A673 (cell line): Measurements from ENCODE around the gene CBFA2T3. TPM values are rescaled to one million over a fixed set of nuclear protein-coding genes. Genes with fewer than 3 reads are reported as not detected.
A peak's percentile ranks its signal among the peaks of the same experiment; 100 is the strongest.
"Not testable (repeated sequence)": the region's sequence is repeated elsewhere in the genome, so short reads cannot be mapped to it uniquely, and the experiment has no call there.

Experiments used
- BruUV-seq: library from RNA; stranded (reverse); fragments of 400-500 nt; replicated peaks from 2 replicates; lab custom pipeline; 2021; lab: Mats Ljungman, UMichigan
- CTCF ChIA-PET: fragments of 300-600 bp; sonication (Branson Sonifier 250); formaldehyde crosslinking; loops from one replicate; lab custom pipeline; 2022; ENCODE audit warnings: antibody characterized with exemption; lab: Charles Lee
- POLR2A ChIA-PET: fragments of 300-600 bp; sonication (Branson Sonifier 250); formaldehyde crosslinking; loops from one replicate; lab custom pipeline; 2022; ENCODE audit warnings: antibody characterized with exemption; ENCODE audit not compliant: low non-redundant PET; lab: Charles Lee
- DNase-seq: peaks from one replicate; pipeline ENCODE4 v3.0.0-alpha.2; 2015; ENCODE audit warnings: low spot score
- H3K27ac ChIP-seq: fragments of 200-600 bp; sonication (generic); 2 replicates; pipeline ENCODE4 v1.5.1; 2016; ENCODE audit warnings: mixed run types, low read depth, mild to moderate bottlenecking, mixed read lengths, antibody characterized with exemption, low read length; ENCODE audit not compliant: poor library complexity, severe bottlenecking
- H3K27me3 ChIP-seq: fragments of 200-600 bp; sonication (generic); replicated peaks from 2 replicates; pipeline ENCODE4 v1.6.1; 2017; ENCODE audit warnings: mixed run types, low read depth, mild to moderate bottlenecking, mixed read lengths, antibody characterized with exemption, low read length; ENCODE audit not compliant: insufficient read depth, poor library complexity
- H3K36me3 ChIP-seq: fragments of 200-600 bp; sonication (generic); 2 replicates; pipeline ENCODE4 v1.6.1; 2016; ENCODE audit warnings: mixed run types, mild to moderate bottlenecking, mixed read lengths, antibody characterized with exemption, low read length; ENCODE audit not compliant: insufficient read depth, poor library complexity, severe bottlenecking
- H3K4me1 ChIP-seq: fragments of 200-600 bp; sonication (generic); 2 replicates; pipeline ENCODE4 v1.6.1; 2017; ENCODE audit warnings: mixed run types, mild to moderate bottlenecking, mixed read lengths, antibody characterized with exemption, low read length; ENCODE audit not compliant: insufficient read depth, poor library complexity, severe bottlenecking
- H3K4me3 ChIP-seq: fragments of 200-600 bp; sonication (generic); 2 replicates; pipeline ENCODE4 v1.5.1; 2016; ENCODE audit warnings: low read depth, mixed run types, mild to moderate bottlenecking, mixed read lengths, low read length; ENCODE audit not compliant: poor library complexity, severe bottlenecking
- H3K9me3 ChIP-seq: fragments of 200-600 bp; sonication (generic); 2 replicates; pipeline ENCODE4 v1.6.1; 2016; ENCODE audit warnings: mixed run types, low read depth, mild to moderate bottlenecking, mixed read lengths, antibody characterized with exemption, low read length; ENCODE audit not compliant: poor library complexity, severe bottlenecking
- EZH2 ChIP-seq: fragments of 200-600 bp; sonication (generic); IDR thresholded peaks from 2 replicates; pipeline ENCODE4 v1.6.1; 2017; ENCODE audit warnings: borderline replicate concordance, low read depth, mild to moderate bottlenecking, mixed read lengths, antibody characterized with exemption, low read length; ENCODE audit not compliant: poor library complexity, severe bottlenecking
- intact Hi-C: fragments of 100-400 bp; cut with micrococcal nuclease; formaldehyde crosslinking; loops from one replicate; pipeline ENCODE4 v1.10.0; 2022; ENCODE audit not compliant: unreplicated experiment
- total RNA-seq: library from RNA; stranded (reverse); gene quantifications from 2 replicates; pipeline ENCODE4 v1.2.3, GENCODE V29; 2021
- TF ChIP-seq, protein P1 (sequence below): fragments of 300-800, 200-600 bp; sonication (generic); conservative IDR thresholded peaks from 2 replicates; pipeline ENCODE4 v1.5.1; 2017; ENCODE audit warnings: low read depth, mild to moderate bottlenecking, antibody characterized with exemption, low read length, moderate library complexity, mixed read lengths

Gene CBFA2T3
- total RNA-seq, 1 experiment from 2014 or later = 1.7 TPM

DNA sequence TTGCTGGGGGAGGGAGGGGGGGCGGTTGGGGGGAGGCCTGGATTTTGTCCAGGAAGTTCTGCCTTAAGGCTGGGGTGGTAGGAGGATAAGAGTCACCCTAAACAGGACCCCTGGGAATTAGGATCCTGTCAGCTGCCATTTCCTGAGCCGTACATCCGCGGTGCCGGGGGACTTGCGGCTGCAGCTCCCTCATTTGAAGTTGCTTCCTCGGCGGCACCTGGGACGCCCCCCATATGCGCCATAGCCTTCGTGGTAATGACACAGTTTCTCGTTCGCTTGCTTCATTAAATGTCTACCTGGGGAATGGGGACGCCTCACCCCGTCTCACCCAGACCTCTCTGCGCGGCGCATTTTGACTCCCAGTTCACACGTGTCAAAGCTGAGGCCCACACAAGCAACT, 55.4 kb downstream of the CBFA2T3 start:
- no peaks in the 10 kb centered on the region for H3K36me3 ChIP-seq
- H3K27me3 ChIP-seq = no peaks in the 10 kb centered on the region
- peak overlapping the region; percentile 77 for H3K27ac ChIP-seq
- intact Hi-C loops = no loop called here
- BruUV-seq = no TSS peak
- CTCF ChIA-PET = no interaction called here
- no peak overlapping the region for H3K4me3 ChIP-seq
- H3K4me1 ChIP-seq = peaks cover 57% of the 10 kb centered on the region
- DNase-seq = peak; percentile 84
- H3K9me3 ChIP-seq = no peaks in the 10 kb centered on the region
- POLR2A ChIA-PET = no interaction called here
- no peak for TF ChIP-seq EZH2
- TF ChIP-seq, protein P1, sequence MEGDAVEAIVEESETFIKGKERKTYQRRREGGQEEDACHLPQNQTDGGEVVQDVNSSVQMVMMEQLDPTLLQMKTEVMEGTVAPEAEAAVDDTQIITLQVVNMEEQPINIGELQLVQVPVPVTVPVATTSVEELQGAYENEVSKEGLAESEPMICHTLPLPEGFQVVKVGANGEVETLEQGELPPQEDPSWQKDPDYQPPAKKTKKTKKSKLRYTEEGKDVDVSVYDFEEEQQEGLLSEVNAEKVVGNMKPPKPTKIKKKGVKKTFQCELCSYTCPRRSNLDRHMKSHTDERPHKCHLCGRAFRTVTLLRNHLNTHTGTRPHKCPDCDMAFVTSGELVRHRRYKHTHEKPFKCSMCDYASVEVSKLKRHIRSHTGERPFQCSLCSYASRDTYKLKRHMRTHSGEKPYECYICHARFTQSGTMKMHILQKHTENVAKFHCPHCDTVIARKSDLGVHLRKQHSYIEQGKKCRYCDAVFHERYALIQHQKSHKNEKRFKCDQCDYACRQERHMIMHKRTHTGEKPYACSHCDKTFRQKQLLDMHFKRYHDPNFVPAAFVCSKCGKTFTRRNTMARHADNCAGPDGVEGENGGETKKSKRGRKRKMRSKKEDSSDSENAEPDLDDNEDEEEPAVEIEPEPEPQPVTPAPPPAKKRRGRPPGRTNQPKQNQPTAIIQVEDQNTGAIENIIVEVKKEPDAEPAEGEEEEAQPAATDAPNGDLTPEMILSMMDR = no peak

DNA sequence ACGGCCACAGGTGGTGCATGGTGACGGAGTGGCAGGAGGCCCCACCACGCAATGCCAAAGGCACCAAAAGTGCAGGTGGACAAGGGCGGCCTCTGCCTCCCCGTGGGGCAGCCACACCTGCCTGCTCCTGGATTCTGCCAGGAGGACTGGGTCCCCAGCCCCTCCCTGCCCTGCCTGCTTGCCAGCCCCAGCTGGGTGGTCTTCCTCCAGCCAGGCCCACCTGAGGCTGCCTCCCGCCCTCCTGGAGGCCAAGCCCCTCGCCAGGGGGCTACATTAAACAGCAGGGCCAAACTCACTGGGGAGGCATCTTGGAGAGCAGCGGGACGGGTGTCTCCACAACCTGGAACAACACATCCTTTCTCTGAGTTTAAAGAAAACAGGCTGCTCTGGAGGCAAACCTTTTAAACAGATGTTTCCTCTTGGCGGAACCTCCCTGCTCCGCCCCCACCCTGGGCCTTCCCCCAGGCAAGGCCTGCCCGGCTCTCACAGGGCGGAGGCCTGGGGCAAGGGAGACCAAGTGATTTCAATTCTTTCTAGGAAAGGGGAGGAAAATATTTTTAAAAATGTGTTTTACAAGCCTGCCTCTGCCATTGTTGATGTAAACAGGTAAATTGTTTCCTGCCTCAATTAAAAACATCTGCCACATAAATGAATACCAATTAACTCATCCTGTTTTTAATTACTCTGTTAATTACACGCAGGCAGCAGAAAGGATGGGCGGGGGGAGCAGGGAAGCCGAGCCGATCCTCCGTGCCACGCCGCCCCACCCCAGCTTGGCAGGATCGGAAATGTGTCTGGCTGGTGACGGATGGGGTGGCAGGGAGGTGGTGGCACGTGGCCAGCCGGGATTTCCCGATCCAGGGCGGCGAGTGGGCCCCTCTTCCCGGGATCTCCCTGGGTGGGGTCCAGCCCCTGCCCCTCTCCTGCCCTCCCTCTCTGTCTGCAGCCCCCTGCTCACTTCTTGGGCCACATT, 56.1 kb downstream of the CBFA2T3 start:
- CTCF ChIA-PET = no interaction called here
- POLR2A ChIA-PET = interaction anchor here (0.5 kb wide), 1 partner anchor 81 kb away, joined by 3 read pairs; no protein-coding TSS in a partner anchor
- no TSS peak for BruUV-seq
- Histone ChIP-seq H3K4me3 (no peak overlapping the region), H3K36me3 (no peaks in the 10 kb centered on the region), H3K27me3 (no peaks in the 10 kb centered on the region), H3K9me3 (no peaks in the 10 kb centered on the region), H3K27ac (peak overlapping the region; percentile 77), H3K4me1 (peaks cover 55% of the 10 kb centered on the region)
- intact Hi-C loops = no loop called here
- TF ChIP-seq EZH2 = no peak
- TF ChIP-seq, protein P1 = no peak
- peak; percentile 91 for DNase-seq

DNA sequence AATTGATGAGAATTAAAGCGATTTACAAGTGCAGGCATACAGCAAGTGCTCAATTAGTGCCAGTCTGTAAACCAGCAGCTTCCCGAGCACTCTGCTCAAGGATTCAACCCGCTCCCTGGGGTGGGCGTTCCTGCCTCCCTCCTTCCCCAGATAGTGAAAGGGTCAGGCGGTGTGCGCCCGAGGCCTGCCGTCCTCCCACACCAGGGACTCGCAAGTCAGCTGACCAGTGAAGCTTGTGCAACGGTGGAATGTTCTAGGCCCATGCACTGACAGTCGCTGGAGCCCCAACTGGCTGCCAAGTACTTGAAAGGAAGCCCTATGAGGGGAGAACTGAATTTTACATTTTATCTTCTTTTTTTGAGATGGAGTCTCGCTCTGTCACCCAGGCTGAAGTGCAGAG, 57.1 kb downstream of the CBFA2T3 start:
- TF ChIP-seq, protein P1 = no peak
- no peak for TF ChIP-seq EZH2
- intact Hi-C loops = no loop called here
- BruUV-seq = no TSS peak
- POLR2A ChIA-PET = no interaction called here
- Histone ChIP-seq H3K36me3 (no peaks in the 10 kb centered on the region), H3K9me3 (no peaks in the 10 kb centered on the region), H3K27ac (no peak overlapping the region), H3K27me3 (no peaks in the 10 kb centered on the region), H3K4me3 (no peak overlapping the region), H3K4me1 (peaks cover 46% of the 10 kb centered on the region)
- CTCF ChIA-PET = no interaction called here
- DNase-seq = no peak

DNA sequence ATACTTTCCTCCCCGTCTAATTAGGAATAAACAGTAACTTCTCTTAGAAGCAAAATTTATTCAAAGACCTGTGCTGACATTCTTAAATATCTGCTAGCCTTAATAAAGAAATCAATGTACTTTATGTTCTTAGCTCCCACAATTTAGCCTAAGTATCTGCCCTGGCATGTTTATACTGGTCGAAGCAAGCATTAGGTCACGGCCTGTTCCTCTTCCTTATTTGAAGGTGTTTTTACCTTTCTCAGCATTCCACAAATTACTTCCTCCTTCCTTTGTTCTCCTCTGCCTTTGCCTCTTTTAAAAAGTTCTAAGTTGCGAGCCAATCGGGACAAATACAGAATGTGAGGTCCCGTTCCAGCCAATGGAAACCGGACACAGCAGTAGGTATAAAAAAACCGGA, 58.1 kb downstream of the CBFA2T3 start:
- H3K9me3 ChIP-seq, intact Hi-C loops, POLR2A ChIA-PET, H3K36me3 ChIP-seq, DNase-seq, H3K27ac ChIP-seq, H3K27me3 ChIP-seq, H3K4me3 ChIP-seq, BruUV-seq, CTCF ChIA-PET: not testable (repeated sequence)
- H3K4me1 ChIP-seq = peaks cover 44% of the 10 kb centered on the region
